Activated naive CD8-positive, alpha-beta T cell (primary cell): ENCODE data around the gene CNPY3.

Experiments used
- H3K27ac Mint-ChIP-seq: one replicate; pipeline ENCODE4 v1.8.0; 2021; ENCODE audit warnings: mixed read lengths
- H3K27me3 Mint-ChIP-seq: one replicate; pipeline ENCODE4 v1.8.0; 2021; ENCODE audit warnings: mixed read lengths
- H3K36me3 Mint-ChIP-seq: one replicate; pipeline ENCODE4 v1.8.0; 2021; ENCODE audit warnings: mixed read lengths
- H3K4me1 Mint-ChIP-seq: one replicate; pipeline ENCODE4 v1.8.0; 2021; ENCODE audit warnings: low read depth, mixed read lengths
- H3K4me3 Mint-ChIP-seq: one replicate; pipeline ENCODE4 v1.8.0; 2021; ENCODE audit warnings: mild to moderate bottlenecking, mixed read lengths
- H3K9me3 Mint-ChIP-seq: one replicate; pipeline ENCODE4 v1.8.0; 2021; ENCODE audit warnings: low read depth, mixed read lengths

Gene CNPY3

GRCh38 chr6:42961020-42961470 is 31.8 kb downstream of the CNPY3 start:
- H3K27ac Mint-ChIP-seq = no peak overlapping the region
- peak overlapping the region; percentile 78 for H3K4me3 Mint-ChIP-seq
- no peaks in the 10 kb centered on the region for H3K36me3 Mint-ChIP-seq
- H3K27me3 Mint-ChIP-seq = no peaks in the 10 kb centered on the region
- H3K9me3 Mint-ChIP-seq = no peaks in the 10 kb centered on the region
- peaks cover 16% of the 10 kb centered on the region for H3K4me1 Mint-ChIP-seq

DNA sequence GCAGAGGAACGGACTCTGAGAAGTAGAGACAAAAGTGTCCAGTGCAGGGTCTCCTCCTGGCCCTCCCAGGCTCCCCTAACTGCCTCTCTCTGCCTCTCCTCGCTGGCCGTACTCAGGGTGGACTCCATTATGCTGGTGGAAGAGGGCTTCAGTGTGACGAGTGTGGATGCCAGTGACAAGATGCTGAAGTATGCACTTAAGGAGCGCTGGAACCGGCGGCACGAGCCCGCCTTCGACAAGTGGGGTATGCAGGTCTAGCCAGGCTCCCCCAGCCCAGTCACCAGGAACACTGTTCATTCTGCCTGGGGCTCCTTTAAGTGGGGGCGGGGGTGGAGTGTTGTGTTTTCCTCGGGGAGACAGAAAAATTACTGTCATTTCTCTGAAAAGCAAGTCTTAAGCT is 32.8 kb downstream of the CNPY3 start:
- no peaks in the 10 kb centered on the region for H3K36me3 Mint-ChIP-seq
- peaks cover 16% of the 10 kb centered on the region for H3K4me1 Mint-ChIP-seq
- peak overlapping the region; percentile 47 for H3K4me3 Mint-ChIP-seq
- H3K27ac Mint-ChIP-seq = no peak overlapping the region
- no peaks in the 10 kb centered on the region for H3K9me3 Mint-ChIP-seq
- H3K27me3 Mint-ChIP-seq = no peaks in the 10 kb centered on the region

DNA sequence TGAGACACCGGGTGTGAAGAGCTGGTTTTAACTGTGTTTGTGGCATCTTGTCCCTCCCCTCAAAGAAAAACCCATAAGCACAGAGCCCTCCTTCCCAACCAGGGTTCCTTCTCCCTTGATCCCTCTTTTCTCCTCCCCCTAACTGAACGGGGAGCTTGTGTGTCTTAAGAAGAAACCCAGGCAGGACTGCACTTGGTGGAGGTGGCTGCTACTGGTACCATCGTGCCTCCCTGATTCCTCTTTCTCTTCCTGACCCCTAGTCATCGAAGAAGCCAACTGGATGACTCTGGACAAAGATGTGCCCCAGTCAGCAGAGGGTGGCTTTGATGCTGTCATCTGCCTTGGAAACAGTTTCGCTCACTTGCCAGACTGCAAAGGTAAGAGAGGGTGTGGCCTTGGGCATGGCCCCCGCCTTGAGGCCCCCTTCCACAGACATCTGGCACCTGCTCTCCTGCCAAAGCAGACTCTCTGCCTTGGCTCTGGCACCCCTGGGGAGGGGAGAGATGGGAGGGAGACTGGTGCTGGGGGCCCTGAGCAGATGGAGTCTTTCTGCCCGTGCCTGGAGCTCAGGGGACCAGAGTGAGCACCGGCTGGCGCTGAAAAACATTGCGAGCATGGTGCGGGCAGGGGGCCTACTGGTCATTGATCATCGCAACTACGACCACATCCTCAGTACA is 33.4 kb downstream of the CNPY3 start:
- H3K9me3 Mint-ChIP-seq = no peaks in the 10 kb centered on the region
- H3K36me3 Mint-ChIP-seq = no peaks in the 10 kb centered on the region
- no peak overlapping the region for H3K27ac Mint-ChIP-seq
- H3K27me3 Mint-ChIP-seq = no peaks in the 10 kb centered on the region
- H3K4me3 Mint-ChIP-seq = peak overlapping the region; percentile 47
- H3K4me1 Mint-ChIP-seq = peaks cover 16% of the 10 kb centered on the region

DNA sequence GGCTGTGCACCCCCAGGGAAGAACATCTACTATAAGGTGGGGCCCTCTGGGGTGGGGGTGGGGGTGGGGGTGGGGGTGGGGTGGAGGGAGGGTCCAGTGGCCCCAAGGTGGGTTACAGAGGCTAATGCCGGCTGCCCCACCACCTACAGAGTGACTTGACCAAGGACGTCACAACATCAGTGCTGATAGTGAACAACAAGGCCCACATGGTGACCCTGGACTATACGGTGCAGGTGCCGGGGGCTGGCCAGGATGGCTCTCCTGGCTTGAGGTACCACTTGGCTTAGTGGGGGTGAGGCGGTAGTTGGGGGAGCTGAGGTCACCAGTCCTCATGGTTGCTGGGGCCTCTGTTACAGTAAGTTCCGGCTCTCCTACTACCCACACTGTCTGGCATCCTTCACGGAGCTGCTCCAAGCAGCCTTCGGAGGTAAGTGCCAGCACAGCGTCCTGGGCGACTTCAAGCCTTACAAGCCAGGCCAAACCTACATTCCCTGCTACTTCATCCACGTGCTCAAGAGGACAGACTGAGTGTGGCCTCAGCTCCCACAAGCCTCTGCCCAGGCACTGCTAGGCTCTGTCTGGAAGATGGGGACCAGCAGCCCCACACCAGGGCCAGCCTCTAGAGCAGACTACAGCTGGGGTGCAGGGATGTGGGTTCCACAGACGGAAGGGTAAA is 34.0 kb downstream of the CNPY3 start:
- Mint-ChIP-seq H3K27ac (no peak overlapping the region), H3K4me3 (no peak overlapping the region), H3K9me3 (no peaks in the 10 kb centered on the region), H3K36me3 (no peaks in the 10 kb centered on the region), H3K27me3 (no peaks in the 10 kb centered on the region), H3K4me1 (peaks cover 16% of the 10 kb centered on the region)

- Mint-ChIP-seq H3K27ac (no peak overlapping the region), H3K9me3 (no peaks in the 10 kb centered on the region), H3K27me3 (no peaks in the 10 kb centered on the region), H3K4me3 (no peak overlapping the region), H3K4me1 (peaks cover 16% of the 10 kb centered on the region), H3K36me3 (peaks cover under 1% of the 10 kb centered on the region)
Measured at GRCh38 chr6:42963855-42964605, 34.8 kb downstream of the CNPY3 start.

- peaks cover 2% of the 10 kb centered on the region for H3K36me3 Mint-ChIP-seq
- H3K27ac Mint-ChIP-seq = no peak overlapping the region
- H3K27me3 Mint-ChIP-seq = no peaks in the 10 kb centered on the region
- H3K9me3 Mint-ChIP-seq = no peaks in the 10 kb centered on the region
- peaks cover 12% of the 10 kb centered on the region for H3K4me1 Mint-ChIP-seq
- no peak overlapping the region for H3K4me3 Mint-ChIP-seq
Measured at GRCh38 chr6:42966571-42966970, 37.3 kb downstream of the CNPY3 start.

DNA sequence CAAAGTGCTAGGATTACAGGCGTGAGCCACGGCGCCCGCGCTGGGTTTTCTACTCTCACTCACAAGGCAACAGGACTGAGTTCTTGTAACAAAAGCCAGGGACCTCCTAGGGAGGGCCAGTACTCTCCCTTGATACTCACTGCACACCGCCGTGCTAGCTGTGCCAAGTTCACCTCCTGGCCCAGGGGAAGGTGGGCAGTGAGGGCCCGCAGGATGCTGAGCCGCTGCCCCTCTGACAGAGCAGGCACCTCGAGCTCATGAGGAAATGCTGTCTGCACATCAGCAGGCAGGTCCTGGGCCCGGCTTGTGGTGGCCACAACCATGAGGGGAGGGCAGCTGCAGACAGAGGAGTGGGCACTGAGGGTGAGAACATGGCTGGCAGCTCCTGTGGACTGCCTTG is 37.9 kb downstream of the CNPY3 start:
- H3K27ac Mint-ChIP-seq = no peak overlapping the region
- peaks cover 2% of the 10 kb centered on the region for H3K36me3 Mint-ChIP-seq
- H3K4me3 Mint-ChIP-seq = no peak overlapping the region
- no peaks in the 10 kb centered on the region for H3K27me3 Mint-ChIP-seq
- no peaks in the 10 kb centered on the region for H3K9me3 Mint-ChIP-seq
- H3K4me1 Mint-ChIP-seq = peaks cover 12% of the 10 kb centered on the region

GRCh38 chr6:42968126-42968701 is 38.9 kb downstream of the CNPY3 start:
- no peaks in the 10 kb centered on the region for H3K9me3 Mint-ChIP-seq
- peaks cover 12% of the 10 kb centered on the region for H3K4me1 Mint-ChIP-seq
- H3K27ac Mint-ChIP-seq = no peak overlapping the region
- peaks cover 2% of the 10 kb centered on the region for H3K36me3 Mint-ChIP-seq
- no peaks in the 10 kb centered on the region for H3K27me3 Mint-ChIP-seq
- H3K4me3 Mint-ChIP-seq = no peak overlapping the region

DNA sequence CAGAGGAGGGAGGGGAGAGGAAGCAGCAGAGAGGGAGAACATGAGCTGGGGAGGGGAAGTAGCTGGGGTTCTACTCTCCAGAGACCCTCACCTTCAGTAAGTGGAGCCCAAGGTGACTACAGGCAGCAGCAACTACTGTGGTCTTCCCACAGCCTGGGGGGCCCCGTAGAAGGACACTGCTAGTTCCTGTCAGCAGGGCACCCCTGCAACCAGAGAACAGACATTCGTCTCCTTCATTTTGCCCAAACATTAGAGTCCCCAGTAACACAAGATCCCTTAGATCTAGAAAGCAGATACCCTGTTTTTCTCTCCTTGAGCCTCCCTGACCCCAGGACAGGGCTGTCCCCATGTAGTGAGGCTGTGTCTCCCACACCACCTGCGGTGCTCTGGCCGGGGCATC is 39.5 kb downstream of the CNPY3 start:
- Mint-ChIP-seq H3K9me3 (no peaks in the 10 kb centered on the region), H3K4me3 (no peak overlapping the region), H3K27me3 (no peaks in the 10 kb centered on the region), H3K36me3 (peaks cover 2% of the 10 kb centered on the region), H3K4me1 (peaks cover 12% of the 10 kb centered on the region), H3K27ac (no peak overlapping the region)

DNA sequence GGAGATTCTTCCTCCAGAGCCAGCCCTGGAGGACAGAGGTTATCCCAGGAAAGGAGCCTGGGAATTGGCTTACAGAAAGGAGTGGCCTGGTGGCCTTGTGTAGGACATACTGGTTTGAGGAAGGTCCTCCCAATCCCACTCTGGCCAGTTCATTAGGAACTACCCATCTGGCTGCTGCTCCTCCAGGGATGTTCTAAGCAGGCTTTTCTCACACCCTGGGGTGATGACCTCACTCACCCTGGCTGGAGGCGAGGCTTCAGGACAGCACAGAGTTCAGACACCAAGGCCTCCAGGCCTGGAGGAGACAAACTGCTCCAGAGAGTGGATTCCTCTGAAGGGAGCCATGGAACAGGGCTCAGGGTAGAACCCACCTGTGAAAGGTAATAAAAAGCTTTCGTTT is 40.2 kb downstream of the CNPY3 start:
- H3K4me1 Mint-ChIP-seq = peaks cover 11% of the 10 kb centered on the region
- H3K27ac Mint-ChIP-seq = no peak overlapping the region
- no peak overlapping the region for H3K4me3 Mint-ChIP-seq
- peaks cover 4% of the 10 kb centered on the region for H3K36me3 Mint-ChIP-seq
- H3K27me3 Mint-ChIP-seq = no peaks in the 10 kb centered on the region
- no peaks in the 10 kb centered on the region for H3K9me3 Mint-ChIP-seq

GRCh38 chr6:42969934-42970333 is 40.7 kb downstream of the CNPY3 start:
- H3K27ac Mint-ChIP-seq = no peak overlapping the region
- H3K9me3 Mint-ChIP-seq = no peaks in the 10 kb centered on the region
- H3K36me3 Mint-ChIP-seq = peaks cover 4% of the 10 kb centered on the region
- H3K27me3 Mint-ChIP-seq = no peaks in the 10 kb centered on the region
- H3K4me3 Mint-ChIP-seq = no peak overlapping the region
- peaks cover 16% of the 10 kb centered on the region for H3K4me1 Mint-ChIP-seq

GRCh38 chr6:42970871-42971612 is 41.8 kb downstream of the CNPY3 start:
- Mint-ChIP-seq H3K9me3 (no peaks in the 10 kb centered on the region), H3K27me3 (no peaks in the 10 kb centered on the region), H3K36me3 (peaks cover 4% of the 10 kb centered on the region), H3K27ac (peak overlapping the region; percentile 80), H3K4me3 (no peak overlapping the region), H3K4me1 (peaks cover 22% of the 10 kb centered on the region)

GRCh38 chr6:42971746-42972327 is 42.6 kb downstream of the CNPY3 start:
- H3K4me3 Mint-ChIP-seq = no peak overlapping the region
- no peaks in the 10 kb centered on the region for H3K27me3 Mint-ChIP-seq
- H3K4me1 Mint-ChIP-seq = peaks cover 27% of the 10 kb centered on the region
- H3K9me3 Mint-ChIP-seq = no peaks in the 10 kb centered on the region
- H3K36me3 Mint-ChIP-seq = peaks cover 5% of the 10 kb centered on the region
- H3K27ac Mint-ChIP-seq = no peak overlapping the region

GRCh38 chr6:42973926-42974325 is 44.6 kb downstream of the CNPY3 start:
- Mint-ChIP-seq H3K4me1 (peaks cover 35% of the 10 kb centered on the region), H3K4me3 (no peak overlapping the region), H3K27ac (peak overlapping the region; percentile 75), H3K36me3 (peaks cover 7% of the 10 kb centered on the region), H3K27me3 (no peaks in the 10 kb centered on the region), H3K9me3 (no peaks in the 10 kb centered on the region)
